Measurements from ENCODE around the gene DIO3.

DNA sequence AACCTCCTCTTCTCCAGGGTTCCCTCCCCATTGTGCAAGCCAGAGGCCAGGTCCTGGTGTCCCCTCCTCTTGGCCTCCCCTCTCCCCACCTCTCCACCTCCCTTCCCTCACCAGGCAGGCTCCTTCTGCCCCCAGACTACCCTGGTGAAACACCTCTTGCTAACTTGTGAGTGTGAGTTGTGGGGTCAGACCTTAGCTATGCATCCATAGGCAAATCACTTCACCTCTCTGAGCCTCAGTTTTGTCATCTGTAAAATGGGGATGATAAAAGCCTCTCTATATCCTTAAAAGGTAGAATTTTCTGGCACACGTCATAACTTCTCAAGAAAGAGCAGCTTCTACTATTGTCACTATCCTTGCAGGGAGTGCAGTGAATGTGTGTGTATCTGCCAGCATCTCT is 7.9 kb upstream of the DIO3 start:
- TF ChIP-seq, protein P1, sequence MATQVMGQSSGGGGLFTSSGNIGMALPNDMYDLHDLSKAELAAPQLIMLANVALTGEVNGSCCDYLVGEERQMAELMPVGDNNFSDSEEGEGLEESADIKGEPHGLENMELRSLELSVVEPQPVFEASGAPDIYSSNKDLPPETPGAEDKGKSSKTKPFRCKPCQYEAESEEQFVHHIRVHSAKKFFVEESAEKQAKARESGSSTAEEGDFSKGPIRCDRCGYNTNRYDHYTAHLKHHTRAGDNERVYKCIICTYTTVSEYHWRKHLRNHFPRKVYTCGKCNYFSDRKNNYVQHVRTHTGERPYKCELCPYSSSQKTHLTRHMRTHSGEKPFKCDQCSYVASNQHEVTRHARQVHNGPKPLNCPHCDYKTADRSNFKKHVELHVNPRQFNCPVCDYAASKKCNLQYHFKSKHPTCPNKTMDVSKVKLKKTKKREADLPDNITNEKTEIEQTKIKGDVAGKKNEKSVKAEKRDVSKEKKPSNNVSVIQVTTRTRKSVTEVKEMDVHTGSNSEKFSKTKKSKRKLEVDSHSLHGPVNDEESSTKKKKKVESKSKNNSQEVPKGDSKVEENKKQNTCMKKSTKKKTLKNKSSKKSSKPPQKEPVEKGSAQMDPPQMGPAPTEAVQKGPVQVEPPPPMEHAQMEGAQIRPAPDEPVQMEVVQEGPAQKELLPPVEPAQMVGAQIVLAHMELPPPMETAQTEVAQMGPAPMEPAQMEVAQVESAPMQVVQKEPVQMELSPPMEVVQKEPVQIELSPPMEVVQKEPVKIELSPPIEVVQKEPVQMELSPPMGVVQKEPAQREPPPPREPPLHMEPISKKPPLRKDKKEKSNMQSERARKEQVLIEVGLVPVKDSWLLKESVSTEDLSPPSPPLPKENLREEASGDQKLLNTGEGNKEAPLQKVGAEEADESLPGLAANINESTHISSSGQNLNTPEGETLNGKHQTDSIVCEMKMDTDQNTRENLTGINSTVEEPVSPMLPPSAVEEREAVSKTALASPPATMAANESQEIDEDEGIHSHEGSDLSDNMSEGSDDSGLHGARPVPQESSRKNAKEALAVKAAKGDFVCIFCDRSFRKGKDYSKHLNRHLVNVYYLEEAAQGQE (IDR thresholded peaks at IDR 0.05; ENCODE audit: insufficient read depth in 1 of 2, low read depth in 2 of 2, low read length in 2 of 2), result no peak
- TF ChIP-seq TAF1 (IDR thresholded peaks at IDR 0.05; ENCODE audit: borderline replicate concordance, insufficient read depth, low read length) (no peak), FOXP2 (optimal IDR thresholded peaks at IDR 0.05; ENCODE audit: borderline replicate concordance, extremely low read depth, extremely low read length, insufficient read depth) (no peak), SIN3A (IDR thresholded peaks at IDR 0.05; ENCODE audit: borderline replicate concordance, insufficient read depth, low read length) (no peak), POLR2AphosphoS5 (IDR thresholded peaks at IDR 0.05; ENCODE audit: low read depth, low read length) (no peak)

Measured in PFSK-1 (cell line).